Measurements from ENCODE around the gene ZNF221. TPM values are rescaled to one million over a fixed set of nuclear protein-coding genes. Genes with fewer than 3 reads are reported as not detected.

The ZNF221 gene
- total and polyA plus RNA-seq, 9 of the 15 experiments (the other 6 are each of a cell fraction or from before 2014, with no cell fraction given), result 0.32 to 1.4 (median 0.45) TPM

DNA sequence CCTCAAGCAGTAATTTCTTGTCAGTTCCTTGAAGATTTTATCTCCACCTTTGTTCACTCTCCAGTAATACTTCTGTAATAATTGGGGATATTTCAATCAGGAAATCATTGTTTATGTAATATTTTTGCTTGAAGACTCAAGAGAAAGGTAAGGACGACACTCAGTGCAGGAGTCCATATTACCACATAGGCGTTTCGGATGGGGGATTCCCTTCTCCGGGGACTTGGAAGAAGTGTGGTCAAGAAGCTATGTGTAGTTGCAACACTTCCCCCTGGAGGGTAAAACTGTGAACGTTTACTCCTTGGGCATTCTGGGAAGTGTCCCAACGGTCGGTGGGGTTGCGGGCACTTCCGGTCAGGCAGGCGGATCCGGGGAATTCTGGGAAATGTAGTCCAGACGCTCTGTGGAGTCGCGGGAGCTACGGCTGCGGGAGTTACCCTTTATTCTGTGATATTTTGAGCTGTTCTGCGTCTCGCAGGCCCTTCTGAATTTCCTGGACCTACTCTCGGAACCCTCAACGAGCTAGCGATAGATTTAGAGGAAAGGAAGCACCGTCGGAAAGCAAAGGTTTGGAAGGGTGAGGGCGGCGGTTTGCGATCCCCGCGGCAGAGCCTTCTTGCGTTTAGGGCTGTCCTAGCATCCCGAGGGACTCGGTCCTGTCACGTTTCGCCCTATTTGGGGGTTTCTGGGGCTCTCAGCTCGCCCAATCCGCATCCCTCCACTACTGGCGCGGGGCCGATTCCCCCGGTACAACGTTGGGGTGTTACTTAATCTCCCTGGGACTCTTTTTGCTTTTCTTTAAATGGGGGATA is at the start of gene ZNF221 (continued):
- TF ChIP-seq ESRRB (CRISPR knock-in tag; IDR thresholded peaks at IDR 0.05; ENCODE audit: borderline replicate concordance), result no peak
- peak; percentile 40; the same call in 1 of the 2 replicates for TF ChIP-seq RBFOX2 (IDR thresholded peaks at IDR 0.05; ENCODE audit: low read depth, low read length)
- TF ChIP-seq PCBP2 (IDR thresholded peaks at IDR 0.05; ENCODE audit: low read depth, low read length, poor library complexity, severe bottlenecking), result no peak
- TF ChIP-seq, protein P1, sequence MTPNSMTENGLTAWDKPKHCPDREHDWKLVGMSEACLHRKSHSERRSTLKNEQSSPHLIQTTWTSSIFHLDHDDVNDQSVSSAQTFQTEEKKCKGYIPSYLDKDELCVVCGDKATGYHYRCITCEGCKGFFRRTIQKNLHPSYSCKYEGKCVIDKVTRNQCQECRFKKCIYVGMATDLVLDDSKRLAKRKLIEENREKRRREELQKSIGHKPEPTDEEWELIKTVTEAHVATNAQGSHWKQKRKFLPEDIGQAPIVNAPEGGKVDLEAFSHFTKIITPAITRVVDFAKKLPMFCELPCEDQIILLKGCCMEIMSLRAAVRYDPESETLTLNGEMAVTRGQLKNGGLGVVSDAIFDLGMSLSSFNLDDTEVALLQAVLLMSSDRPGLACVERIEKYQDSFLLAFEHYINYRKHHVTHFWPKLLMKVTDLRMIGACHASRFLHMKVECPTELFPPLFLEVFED (CRISPR knock-in tag; conservative IDR thresholded peaks at IDR 0.05), result no peak
- TF ChIP-seq MTA2 (IDR thresholded peaks at IDR 0.05; ENCODE audit: low read depth), result no peak
- TF ChIP-seq U2AF2 (optimal IDR thresholded peaks at IDR 0.05; ENCODE audit: low read depth, low read length), result no peak
- TF ChIP-seq, protein P2, sequence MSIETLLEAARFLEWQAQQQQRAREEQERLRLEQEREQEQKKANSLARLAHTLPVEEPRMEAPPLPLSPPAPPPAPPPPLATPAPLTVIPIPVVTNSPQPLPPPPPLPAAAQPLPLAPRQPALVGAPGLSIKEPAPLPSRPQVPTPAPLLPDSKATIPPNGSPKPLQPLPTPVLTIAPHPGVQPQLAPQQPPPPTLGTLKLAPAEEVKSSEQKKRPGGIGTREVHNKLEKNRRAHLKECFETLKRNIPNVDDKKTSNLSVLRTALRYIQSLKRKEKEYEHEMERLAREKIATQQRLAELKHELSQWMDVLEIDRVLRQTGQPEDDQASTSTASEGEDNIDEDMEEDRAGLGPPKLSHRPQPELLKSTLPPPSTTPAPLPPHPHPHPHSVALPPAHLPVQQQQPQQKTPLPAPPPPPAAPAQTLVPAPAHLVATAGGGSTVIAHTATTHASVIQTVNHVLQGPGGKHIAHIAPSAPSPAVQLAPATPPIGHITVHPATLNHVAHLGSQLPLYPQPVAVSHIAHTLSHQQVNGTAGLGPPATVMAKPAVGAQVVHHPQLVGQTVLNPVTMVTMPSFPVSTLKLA (conservative IDR thresholded peaks at IDR 0.05), result peak in 1 of 2 experiments; percentile 60; a peak in 2 of 4 replicates
- no peak for TF ChIP-seq ZNF232 (CRISPR knock-in tag; IDR thresholded peaks at IDR 0.05)
- peak; percentile 77 for TF ChIP-seq ATF7 (IDR thresholded peaks at IDR 0.05)
- no peak for TF ChIP-seq ZNF778 (CRISPR knock-in tag; IDR thresholded peaks at IDR 0.05)
- no peak for TF ChIP-seq ZNF764 (CRISPR knock-in tag; IDR thresholded peaks at IDR 0.05; ENCODE audit: low read depth)
- TF ChIP-seq RBM34 (IDR thresholded peaks at IDR 0.05; ENCODE audit: borderline replicate concordance, insufficient read depth, low read length), result no peak
- no peak for TF ChIP-seq SMARCB1 (IDR thresholded peaks at IDR 0.05; ENCODE audit: insufficient read length, low read depth)
- no peak for TF ChIP-seq POLR2AphosphoS2 (IDR thresholded peaks at IDR 0.05; ENCODE audit: low read length)
- TF ChIP-seq CC2D1A (IDR thresholded peaks at IDR 0.05), result peak; percentile 93
- TF ChIP-seq ZNF41 (CRISPR knock-in tag; conservative IDR thresholded peaks at IDR 0.05), result no peak
- TF ChIP-seq NFRKB (IDR thresholded peaks at IDR 0.05; ENCODE audit: low read depth), result 0 out of 2 replicates have a peak, but pooled peaks have one; percentile 24
- no peak for TF ChIP-seq E2F3 (CRISPR knock-in tag; IDR thresholded peaks at IDR 0.05)
- no peak for TF ChIP-seq PHTF2 (CRISPR knock-in tag; IDR thresholded peaks at IDR 0.05)
- peak; percentile 40; the same call in 1 of the 2 replicates for TF ChIP-seq PHF8 (IDR thresholded peaks at IDR 0.05; ENCODE audit: borderline replicate concordance, low read length)
- no peak for TF ChIP-seq ZNF347 (CRISPR knock-in tag; IDR thresholded peaks at IDR 0.05; ENCODE audit: low read depth)
- no peak for TF ChIP-seq CSDE1 (IDR thresholded peaks at IDR 0.05)
- no peak for TF ChIP-seq TAF7 (tag; IDR thresholded peaks at IDR 0.05)
- TF ChIP-seq ZNF124 (CRISPR knock-in tag; IDR thresholded peaks at IDR 0.05), result no peak
- TF ChIP-seq CCNT2 (IDR thresholded peaks at IDR 0.05; ENCODE audit: borderline replicate concordance, extremely low read depth, insufficient read length, low read depth, low read length), result no peak
- no peak for TF ChIP-seq STAT5B (CRISPR knock-in tag; IDR thresholded peaks at IDR 0.05)
